ENCODE results near the gene DNAJB8. TPM values are rescaled to one million over a fixed set of nuclear protein-coding genes. Genes with fewer than 3 reads are reported as not detected.

The DNAJB8 gene
- total RNA-seq, 2 donors from 2014 or later, result not detected

DNA sequence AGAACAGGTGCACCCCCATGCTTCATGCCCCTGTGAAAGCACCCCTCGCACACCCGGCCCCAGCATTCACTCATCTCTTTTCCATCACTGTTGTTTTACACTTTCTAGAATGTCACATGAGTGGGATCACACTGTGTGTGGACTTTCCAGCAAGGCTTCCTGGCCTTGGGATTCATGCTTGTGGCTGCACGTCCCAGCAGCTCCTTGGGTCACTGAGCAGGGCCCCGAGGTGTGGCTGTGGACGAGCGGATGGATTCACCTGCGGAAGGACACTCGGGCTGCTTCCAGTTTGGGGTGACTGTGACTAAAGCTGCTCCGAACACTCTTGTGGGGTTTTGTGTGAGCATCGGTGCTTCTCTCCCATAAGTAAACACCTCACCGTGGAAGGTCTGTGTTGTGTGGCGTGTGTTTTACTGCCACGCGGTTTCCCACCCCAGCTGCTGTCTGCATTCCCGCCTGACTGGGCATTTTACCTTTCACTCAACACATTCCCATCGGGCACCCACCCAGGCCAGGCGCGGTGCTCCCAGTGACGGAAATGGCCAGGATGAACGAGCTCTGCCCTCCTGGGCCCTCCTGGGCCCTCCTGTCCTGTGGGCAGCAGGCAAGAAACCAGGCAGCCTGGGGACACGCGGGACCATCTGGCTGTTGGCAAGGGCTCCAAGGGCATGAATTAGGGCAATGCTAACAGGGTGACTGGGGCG is 41.4 kb downstream of the DNAJB8 start:
- H3K27me3 Mint-ChIP-seq (ENCODE audit: insufficient read depth), result peaks cover 62% of the 10 kb centered on the region
- TF ChIP-seq, protein P1, sequence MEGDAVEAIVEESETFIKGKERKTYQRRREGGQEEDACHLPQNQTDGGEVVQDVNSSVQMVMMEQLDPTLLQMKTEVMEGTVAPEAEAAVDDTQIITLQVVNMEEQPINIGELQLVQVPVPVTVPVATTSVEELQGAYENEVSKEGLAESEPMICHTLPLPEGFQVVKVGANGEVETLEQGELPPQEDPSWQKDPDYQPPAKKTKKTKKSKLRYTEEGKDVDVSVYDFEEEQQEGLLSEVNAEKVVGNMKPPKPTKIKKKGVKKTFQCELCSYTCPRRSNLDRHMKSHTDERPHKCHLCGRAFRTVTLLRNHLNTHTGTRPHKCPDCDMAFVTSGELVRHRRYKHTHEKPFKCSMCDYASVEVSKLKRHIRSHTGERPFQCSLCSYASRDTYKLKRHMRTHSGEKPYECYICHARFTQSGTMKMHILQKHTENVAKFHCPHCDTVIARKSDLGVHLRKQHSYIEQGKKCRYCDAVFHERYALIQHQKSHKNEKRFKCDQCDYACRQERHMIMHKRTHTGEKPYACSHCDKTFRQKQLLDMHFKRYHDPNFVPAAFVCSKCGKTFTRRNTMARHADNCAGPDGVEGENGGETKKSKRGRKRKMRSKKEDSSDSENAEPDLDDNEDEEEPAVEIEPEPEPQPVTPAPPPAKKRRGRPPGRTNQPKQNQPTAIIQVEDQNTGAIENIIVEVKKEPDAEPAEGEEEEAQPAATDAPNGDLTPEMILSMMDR (conservative IDR thresholded peaks at IDR 0.05), result no peak
- no peak overlapping the region for H3K4me3 Mint-ChIP-seq
- no peak overlapping the region for H3K4me3 ChIP-seq (ENCODE audit: low read length)
- no peaks in the 10 kb centered on the region for H3K36me3 Mint-ChIP-seq (ENCODE audit: low read depth)
- WGBS, 2 experiments (ENCODE audit: insufficient coverage in 1 of 2, insufficient read length in 1 of 2), result 92 to 95% methylated on average over 19 to 23 of the region's 23 CpGs
- H3K9me3 ChIP-seq (ENCODE audit: control insufficient read depth, low read length), result no peaks in the 10 kb centered on the region
- H3K4me1 Mint-ChIP-seq, result no peaks in the 10 kb centered on the region
- no peak overlapping the region for H3K27ac ChIP-seq (ENCODE audit: low read depth, low read length)
- peaks cover 58% of the 10 kb centered on the region for H3K27me3 ChIP-seq (ENCODE audit: control insufficient read depth, insufficient read depth, low read length, poor library complexity, severe bottlenecking)
- H3K36me3 ChIP-seq (ENCODE audit: control insufficient read depth, insufficient read depth, low read length), result no peaks in the 10 kb centered on the region
- no peaks in the 10 kb centered on the region for H3K9me3 Mint-ChIP-seq
- H3K27ac Mint-ChIP-seq, result no peak overlapping the region
- DNase-seq, result no peak
- no peaks in the 10 kb centered on the region for H3K4me1 ChIP-seq (ENCODE audit: control insufficient read depth, insufficient read depth, low read length)
- H3K9ac ChIP-seq (ENCODE audit: extremely low read depth, low read length, poor library complexity, severe bottlenecking), result no peak overlapping the region

DNA sequence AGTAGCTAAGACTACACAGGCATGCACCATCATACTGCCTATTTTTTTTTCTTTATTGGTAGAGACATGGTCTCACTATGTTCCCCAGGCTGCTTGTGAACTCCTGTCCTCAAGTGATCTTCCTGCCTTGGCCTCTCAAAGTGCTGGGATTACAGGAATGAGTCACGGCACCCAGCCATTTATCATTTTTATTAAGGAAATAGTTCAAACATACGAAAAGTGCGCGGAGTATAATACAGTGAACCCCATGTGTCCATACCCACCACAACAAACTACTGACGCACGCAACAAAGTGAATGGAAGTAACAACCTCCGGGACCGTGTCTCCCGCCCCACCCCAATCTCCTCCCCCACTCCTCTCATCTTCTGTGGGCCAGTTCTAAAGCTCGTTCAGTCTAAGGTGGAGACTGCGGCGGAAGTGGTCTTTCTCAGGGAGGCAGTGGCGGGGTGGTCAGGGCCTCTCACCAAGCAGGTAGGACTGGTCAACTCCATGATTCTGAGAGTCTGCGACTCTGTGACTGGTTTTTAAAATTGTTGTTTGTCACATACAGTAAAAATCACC is 42.1 kb downstream of the DNAJB8 start:
- H3K27ac ChIP-seq (ENCODE audit: low read depth, low read length), result no peak overlapping the region
- H3K27me3 ChIP-seq (ENCODE audit: control insufficient read depth, insufficient read depth, low read length, poor library complexity, severe bottlenecking), result peaks cover 51% of the 10 kb centered on the region
- Mint-ChIP-seq H3K27me3 (ENCODE audit: insufficient read depth) (peaks cover 55% of the 10 kb centered on the region), H3K9me3 (no peaks in the 10 kb centered on the region), H3K27ac (no peak overlapping the region), H3K4me3 (no peak overlapping the region), H3K36me3 (ENCODE audit: low read depth) (no peaks in the 10 kb centered on the region), H3K4me1 (peaks cover 3% of the 10 kb centered on the region)
- no peak overlapping the region for H3K9ac ChIP-seq (ENCODE audit: extremely low read depth, low read length, poor library complexity, severe bottlenecking)
- no peak for DNase-seq
- no peaks in the 10 kb centered on the region for H3K36me3 ChIP-seq (ENCODE audit: control insufficient read depth, insufficient read depth, low read length)
- WGBS, 2 experiments (ENCODE audit: insufficient coverage in 1 of 2, insufficient read length in 1 of 2), result 91 to 100% methylated on average over 3 to 14 of the region's 14 CpGs
- no peaks in the 10 kb centered on the region for H3K9me3 ChIP-seq (ENCODE audit: control insufficient read depth, low read length)
- no peaks in the 10 kb centered on the region for H3K4me1 ChIP-seq (ENCODE audit: control insufficient read depth, insufficient read depth, low read length)
- TF ChIP-seq, protein P1 (conservative IDR thresholded peaks at IDR 0.05), result no peak
- no peak overlapping the region for H3K4me3 ChIP-seq (ENCODE audit: low read length)

DNA sequence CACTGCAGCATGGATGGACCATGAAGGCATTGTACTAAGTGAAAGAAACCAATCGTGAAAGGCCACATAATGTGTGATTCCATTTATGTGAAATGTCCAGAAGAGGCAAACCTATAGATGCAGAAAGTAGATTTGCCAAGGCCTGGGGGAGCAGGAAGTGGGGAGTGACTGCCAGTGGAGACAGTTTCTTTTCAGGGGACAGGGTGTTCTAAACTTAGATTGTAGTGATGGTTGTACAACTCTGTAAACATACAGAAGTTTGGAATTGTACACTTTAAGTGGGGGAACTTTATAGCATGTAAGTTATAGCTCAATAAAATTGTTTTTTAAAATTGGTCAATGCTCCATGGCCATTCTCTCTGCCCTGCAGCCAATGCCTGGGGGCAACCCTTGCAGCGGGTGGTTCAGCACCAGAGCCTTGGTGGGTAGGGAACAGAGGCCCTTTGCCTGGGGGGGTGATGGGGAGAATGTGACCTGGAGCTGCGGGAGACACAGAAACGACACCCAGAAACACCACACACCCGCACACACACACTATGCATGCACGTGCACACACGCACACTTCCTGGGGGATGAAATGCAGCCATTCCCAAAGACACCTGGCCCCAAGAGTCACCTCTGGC is 43.1 kb downstream of the DNAJB8 start:
- no peak overlapping the region for H3K4me3 ChIP-seq (ENCODE audit: low read length)
- H3K27me3 Mint-ChIP-seq (ENCODE audit: insufficient read depth), result peaks cover 48% of the 10 kb centered on the region
- no peaks in the 10 kb centered on the region for H3K36me3 Mint-ChIP-seq (ENCODE audit: low read depth)
- no peak overlapping the region for H3K27ac ChIP-seq (ENCODE audit: low read depth, low read length)
- no peak overlapping the region for H3K27ac Mint-ChIP-seq
- peaks cover 3% of the 10 kb centered on the region for H3K4me1 Mint-ChIP-seq
- no peaks in the 10 kb centered on the region for H3K9me3 ChIP-seq (ENCODE audit: control insufficient read depth, low read length)
- WGBS, 2 experiments (ENCODE audit: insufficient coverage in 1 of 2, insufficient read length in 1 of 2), result 93 to 94% methylated on average over 4 to 7 of the region's 7 CpGs
- peaks cover 3% of the 10 kb centered on the region for H3K9me3 Mint-ChIP-seq
- no peaks in the 10 kb centered on the region for H3K4me1 ChIP-seq (ENCODE audit: control insufficient read depth, insufficient read depth, low read length)
- peaks cover 44% of the 10 kb centered on the region for H3K27me3 ChIP-seq (ENCODE audit: control insufficient read depth, insufficient read depth, low read length, poor library complexity, severe bottlenecking)
- H3K9ac ChIP-seq (ENCODE audit: extremely low read depth, low read length, poor library complexity, severe bottlenecking), result no peak overlapping the region
- TF ChIP-seq, protein P1 (conservative IDR thresholded peaks at IDR 0.05), result no peak
- no peak for DNase-seq
- no peaks in the 10 kb centered on the region for H3K36me3 ChIP-seq (ENCODE audit: control insufficient read depth, insufficient read depth, low read length)
- no peak overlapping the region for H3K4me3 Mint-ChIP-seq
